Aorta (tissue), 5 donors: Measurements from ENCODE around the gene RASSF4. TPM values are rescaled to one million over a fixed set of nuclear protein-coding genes. Genes with fewer than 3 reads are reported as not detected.

Experiments
- ATAC-seq: fragments of 200-7000 bp; cut with Tn5 transposase; one replicate; pipeline ENCODE4 v1.9.1; 2022; ENCODE audit warnings: moderate library complexity; ENCODE audit not compliant: low FRiP score
- DNase-seq, 2 donors: peaks; one replicate each; pipeline ENCODE4 v3.0.0-alpha.2; 2020
- H3K27ac ChIP-seq, 2 donors: one replicate each; pipeline ENCODE4 v1.5.1; 2013; ENCODE audit warnings: low read length in 2 of 2, mild to moderate bottlenecking in 2 of 2, moderate library complexity in 2 of 2, control low read depth in 1 of 2, inconsistent platforms in 1 of 2, low read depth in 1 of 2
- H3K27me3 ChIP-seq, 2 donors: one replicate each; pipeline ENCODE4 v1.6.1; 2013; ENCODE audit warnings: control low read depth in 1 of 2, low read length in 1 of 2, mild to moderate bottlenecking in 1 of 2, moderate library complexity in 1 of 2; ENCODE audit not compliant: insufficient read depth in 2 of 2, control insufficient read depth in 1 of 2
- H3K36me3 ChIP-seq, 2 donors: one replicate each; pipeline ENCODE4 v1.6.1; 2013; ENCODE audit warnings: control low read depth in 1 of 2, low read length in 1 of 2, mild to moderate bottlenecking in 1 of 2; ENCODE audit not compliant: insufficient read depth in 2 of 2, control insufficient read depth in 1 of 2
- H3K4me1 ChIP-seq, 2 donors: one replicate each; pipeline ENCODE4 v1.6.1; 2013; ENCODE audit warnings: low read length in 2 of 2, control low read depth in 1 of 2, mild to moderate bottlenecking in 1 of 2, moderate library complexity in 1 of 2; ENCODE audit not compliant: insufficient read depth in 2 of 2, control insufficient read depth in 1 of 2
- H3K4me3 ChIP-seq, 2 donors: one replicate each; pipeline ENCODE4 v1.5.1; 2013; ENCODE audit warnings: low read length in 2 of 2, control low read depth in 1 of 2, mild to moderate bottlenecking in 1 of 2
- H3K9me3 ChIP-seq: one replicate; pipeline ENCODE4 v1.6.1; 2013; ENCODE audit warnings: mild to moderate bottlenecking, low read length; ENCODE audit not compliant: control insufficient read depth
- WGBS, 2 donors: extraction: QIAGEN DNeasy Blood & Tissue Kit; methylation state at CpG; one replicate each; pipeline ENCODE4 v1.1.7; 2013; 5-methylcytosine and 5-hydroxymethylcytosine counted together
- intact Hi-C, 2 donors: fragments of 100-400 bp; cut with DNase I; formaldehyde crosslinking; loops; one replicate each; pipeline versions ENCODE4 v1.14.2 to v1.15.0; 2022
- polyA plus RNA-seq, 2 donors: library from polyadenylated mRNA; stranded (reverse); fragments of 200-250 nt; gene quantifications; one replicate each; pipeline ENCODE4 v1.2.3, GENCODE V29; 2013
- total RNA-seq, 2 donors: library from RNA; stranded (reverse); fragmentation: NEBNext Ultra II Directional; extraction: Animal tissue kit (Norgen Biotek cat#: 25700); gene quantifications; one replicate each; pipeline ENCODE4 v1.2.1, GENCODE V29; 2021
- donor health status: healthy with polysubstance abuse.
- donor health status: Bipolar disorder and iron deficiency.
- donor health status: DM: no; HTN: no; CAD: no.
- donor health status: DM: no; HTN: no; CAD: no.
- donor health status: DM: yes; HTN: yes; CAD: no.

The RASSF4 gene
- total and polyA plus RNA-seq, 4 donors: 13.5 to 82.1 (median 29.3) TPM

- Histone ChIP-seq H3K9me3 (peaks cover 2% of the 10 kb centered on the region), H3K4me3 (no peak overlapping the region), H3K4me1 (peaks cover 0 to 3% of the 10 kb centered on the region in 2 donors), H3K27ac (no peak overlapping the region), H3K36me3 (no peaks in the 10 kb centered on the region), H3K27me3 (no peaks in the 10 kb centered on the region)
- no peak for ATAC-seq
- intact Hi-C loops: no loop called here
- 93% methylated on average over 7 of the region's 7 CpGs for WGBS, 2 donors
- DNase-seq: no peak
Observed at GRCh38 chr10:44938956-44939355, 20.6 kb upstream of the RASSF4 start.

- Histone ChIP-seq H3K9me3 (peaks cover 2% of the 10 kb centered on the region), H3K36me3 (no peaks in the 10 kb centered on the region), H3K4me1 (peaks cover 0 to 3% of the 10 kb centered on the region in 2 donors), H3K27ac (no peak overlapping the region), H3K4me3 (no peak overlapping the region), H3K27me3 (no peaks in the 10 kb centered on the region)
- intact Hi-C loops: no loop called here
- 95 to 97% methylated on average over 7 of the region's 7 CpGs for WGBS, 2 donors
- DNase-seq: no peak
- no peak for ATAC-seq
Observed at GRCh38 chr10:44939691-44940401, 19.8 kb upstream of the RASSF4 start.

- H3K9me3 ChIP-seq: peaks cover 2% of the 10 kb centered on the region
- no peak overlapping the region for H3K4me3 ChIP-seq
- DNase-seq (no peak), ATAC-seq (no peak)
- H3K4me1 ChIP-seq: no peaks in the 10 kb centered on the region
- no peaks in the 10 kb centered on the region for H3K27me3 ChIP-seq
- no peak overlapping the region for H3K27ac ChIP-seq
- WGBS, 2 donors: 0 to 98% methylated on average over 1 of the region's 1 CpG
- no peaks in the 10 kb centered on the region for H3K36me3 ChIP-seq
- intact Hi-C loops: no loop called here
Observed at GRCh38 chr10:44944354-44944753, 15.2 kb upstream of the RASSF4 start.

GRCh38 chr10:44946205-44946604 is 13.4 kb upstream of the RASSF4 start:
- Histone ChIP-seq H3K9me3 (no peaks in the 10 kb centered on the region), H3K4me3 (no peak overlapping the region), H3K27ac (no peak overlapping the region), H3K27me3 (no peaks in the 10 kb centered on the region), H3K4me1 (no peaks in the 10 kb centered on the region), H3K36me3 (no peaks in the 10 kb centered on the region)
- no peak for DNase-seq
- intact Hi-C loops: no loop called here
- ATAC-seq: no peak
- 74 to 82% methylated on average over 2 of the region's 2 CpGs for WGBS, 2 donors

- Histone ChIP-seq H3K4me3 (no peak overlapping the region), H3K9me3 (no peaks in the 10 kb centered on the region), H3K27me3 (no peaks in the 10 kb centered on the region), H3K27ac (no peak overlapping the region), H3K4me1 (no peaks in the 10 kb centered on the region), H3K36me3 (no peaks in the 10 kb centered on the region)
- WGBS, 2 donors: 87 to 88% methylated on average over 6 of the region's 6 CpGs
- intact Hi-C loops: no loop called here
- DNase-seq: peak in 1 of 2 donors; percentile 56
- ATAC-seq: no peak
Observed at GRCh38 chr10:44947371-44948152, 12.0 kb upstream of the RASSF4 start.

- Histone ChIP-seq H3K27me3 (no peaks in the 10 kb centered on the region), H3K36me3 (no peaks in the 10 kb centered on the region), H3K27ac (no peak overlapping the region), H3K9me3 (no peaks in the 10 kb centered on the region), H3K4me1 (no peaks in the 10 kb centered on the region), H3K4me3 (no peak overlapping the region)
- 88 to 91% methylated on average over 1 of the region's 1 CpG for WGBS, 2 donors
- no peak for ATAC-seq
- no peak for DNase-seq
- intact Hi-C loops: no loop called here
Observed at GRCh38 chr10:44948642-44949041, 11.0 kb upstream of the RASSF4 start.

- WGBS, 2 donors: 72 to 75% methylated on average over 5 of the region's 5 CpGs
- Histone ChIP-seq H3K36me3 (no peaks in the 10 kb centered on the region), H3K27ac (no peak overlapping the region), H3K9me3 (no peaks in the 10 kb centered on the region), H3K27me3 (no peaks in the 10 kb centered on the region), H3K4me3 (no peak overlapping the region), H3K4me1 (no peaks in the 10 kb centered on the region)
- intact Hi-C loops: no loop called here
- DNase-seq (no peak), ATAC-seq (no peak)
Observed at GRCh38 chr10:44949127-44949802, 10.3 kb upstream of the RASSF4 start.

- WGBS, 2 donors: 61 to 80% methylated on average over 3 of the region's 3 CpGs
- H3K27ac ChIP-seq: no peak overlapping the region
- no peak overlapping the region for H3K4me3 ChIP-seq
- H3K36me3 ChIP-seq: no peaks in the 10 kb centered on the region
- no peak for ATAC-seq
- DNase-seq: no peak
- H3K4me1 ChIP-seq: no peaks in the 10 kb centered on the region
- intact Hi-C loops: no loop called here
- H3K9me3 ChIP-seq: no peaks in the 10 kb centered on the region
- no peaks in the 10 kb centered on the region for H3K27me3 ChIP-seq
Observed at GRCh38 chr10:44949915-44950314, 9.7 kb upstream of the RASSF4 start.
